Activated CD4-positive, alpha-beta T cell treated with anti-CD3 and anti-CD28 coated beads for 1 hour (primary cell): ENCODE results near the gene ARID5B.

Experiments used
- DNase-seq: peaks from one replicate; pipeline ENCODE4 v3.0.0-alpha.2; 2020

ARID5B gene

GRCh38 chr10:61992059-61992460, 90.6 kb downstream of the ARID5B start:
- DNase-seq = no peak

- peak; percentile 29 for DNase-seq
These were observed 91.5 kb downstream of the ARID5B start for GRCh38 chr10:61992671-61993668.

GRCh38 chr10:61993711-61994401, 92.4 kb downstream of the ARID5B start:
- DNase-seq = no peak

GRCh38 chr10:61994405-61995219, 93.1 kb downstream of the ARID5B start:
- DNase-seq = no peak

- DNase-seq = no peak
These were observed 93.7 kb downstream of the ARID5B start for GRCh38 chr10:61995220-61995503.

- no peak for DNase-seq
These were observed 97.4 kb downstream of the ARID5B start for GRCh38 chr10:61998937-61999336.

GRCh38 chr10:62000037-62000603, 98.6 kb downstream of the ARID5B start:
- no peak for DNase-seq

- no peak for DNase-seq
These were observed 99.2 kb downstream of the ARID5B start for GRCh38 chr10:62000726-62001125.

- no peak for DNase-seq
These were observed 100.4 kb downstream of the ARID5B start for GRCh38 chr10:62001898-62002297.

GRCh38 chr10:62002753-62003152, 101.3 kb downstream of the ARID5B start:
- no peak for DNase-seq

GRCh38 chr10:62004042-62004441, 102.5 kb downstream of the ARID5B start:
- no peak for DNase-seq

GRCh38 chr10:62005281-62005680, 103.8 kb downstream of the ARID5B start:
- DNase-seq = no peak

GRCh38 chr10:62005687-62006086, 104.2 kb downstream of the ARID5B start:
- no peak for DNase-seq

GRCh38 chr10:62007145-62007544, 105.6 kb downstream of the ARID5B start:
- DNase-seq = no peak

GRCh38 chr10:62008196-62008595, 106.7 kb downstream of the ARID5B start:
- no peak for DNase-seq

GRCh38 chr10:62008946-62009345, 107.4 kb downstream of the ARID5B start:
- no peak for DNase-seq

GRCh38 chr10:62010366-62010765, 108.9 kb downstream of the ARID5B start:
- DNase-seq = no peak

GRCh38 chr10:62011558-62011957, 110.1 kb downstream of the ARID5B start:
- no peak for DNase-seq

GRCh38 chr10:62012318-62012717, 110.8 kb downstream of the ARID5B start:
- no peak for DNase-seq

GRCh38 chr10:62014510-62014909, 113.0 kb downstream of the ARID5B start:
- no peak for DNase-seq

- no peak for DNase-seq
These were observed 114.5 kb downstream of the ARID5B start for GRCh38 chr10:62015994-62016393.

GRCh38 chr10:62016623-62017490, 115.4 kb downstream of the ARID5B start:
- no peak for DNase-seq
